Suprapubic skin (tissue), 4 donors: ENCODE measurements around the gene TMEM175.

Source experiments
- CTCF ChIP-seq, 2 donors: fragments of 200-600 bp in 1 of 2; fragments of 450-650 bp in 1 of 2; sonication (generic) in 1 of 2; IDR thresholded peaks; one replicate each; pipeline ENCODE4 v1.5.1; 2016 to 2019; ENCODE audit warnings: antibody characterized with exemption in 2 of 2, mild to moderate bottlenecking in 1 of 2, moderate library complexity in 1 of 2
- EP300 ChIP-seq: sonication (generic); formaldehyde crosslinking; IDR thresholded peaks from one replicate; pipeline ENCODE4 v1.6.1; 2017; ENCODE audit warnings: antibody characterized with exemption
- POLR2A ChIP-seq, 2 donors: fragments of 450-650 bp; IDR thresholded peaks; one replicate each; pipeline ENCODE4 v1.6.1; 2017; ENCODE audit warnings: antibody characterized with exemption in 2 of 2, mild to moderate bottlenecking in 2 of 2, moderate library complexity in 2 of 2
- POLR2AphosphoS5 ChIP-seq, 3 donors: sonication (generic); formaldehyde crosslinking; IDR thresholded peaks; one replicate each; pipeline ENCODE4 v1.6.1; 2017; ENCODE audit warnings: antibody characterized with exemption in 3 of 3

GRCh38 chr4:966266-967112 lies 34.2 kb downstream of the TMEM175 start:
- TF ChIP-seq CTCF (IDR thresholded peaks at IDR 0.05) (no peak), EP300 (no peak), POLR2A (IDR thresholded peaks at IDR 0.05) (no peak), POLR2AphosphoS5 (IDR thresholded peaks at IDR 0.05) (no peak)
